ENCODE results near the gene KANK2. TPM values are rescaled to one million over a fixed set of nuclear protein-coding genes. Genes with fewer than 3 reads are reported as not detected.

The KANK2 gene
- total and polyA plus RNA-seq, 2 of the 13 experiments (the other 11 are each of a cell fraction or from before 2014, with no cell fraction given), result 5.7 to 12.9 TPM

DNA sequence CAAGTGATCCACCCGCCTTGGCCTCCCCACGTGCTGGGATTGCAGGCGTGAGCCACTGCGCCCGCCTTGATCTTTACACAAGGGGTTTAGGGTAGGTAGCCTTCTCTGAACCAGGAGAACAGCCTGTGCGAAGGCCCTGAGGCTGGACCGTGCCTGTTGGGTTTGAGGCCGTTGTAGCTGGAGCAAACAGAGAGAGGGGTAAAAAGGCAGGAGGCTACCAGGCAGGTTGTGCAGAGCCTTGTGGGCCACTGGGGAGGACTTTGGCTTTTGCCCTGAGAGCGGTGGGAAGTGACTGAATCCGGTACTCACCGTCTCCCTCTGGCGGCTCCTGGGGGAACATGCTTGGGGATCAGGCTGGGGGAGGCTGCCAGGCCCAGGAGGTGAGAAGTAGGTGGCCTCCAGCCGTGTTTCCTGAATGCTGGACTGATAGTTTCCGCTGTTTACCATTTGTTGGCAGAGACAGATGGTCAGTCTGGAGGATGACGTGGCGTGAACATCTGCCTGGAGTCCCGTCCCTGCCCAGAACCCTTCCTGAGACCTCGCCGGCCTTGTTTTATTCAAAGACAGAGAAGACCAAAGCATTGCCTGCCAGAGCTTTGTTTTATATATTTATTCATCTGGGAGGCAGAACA is 66.4 kb downstream of the KANK2 start (continued):
- TF ChIP-seq, protein P1, sequence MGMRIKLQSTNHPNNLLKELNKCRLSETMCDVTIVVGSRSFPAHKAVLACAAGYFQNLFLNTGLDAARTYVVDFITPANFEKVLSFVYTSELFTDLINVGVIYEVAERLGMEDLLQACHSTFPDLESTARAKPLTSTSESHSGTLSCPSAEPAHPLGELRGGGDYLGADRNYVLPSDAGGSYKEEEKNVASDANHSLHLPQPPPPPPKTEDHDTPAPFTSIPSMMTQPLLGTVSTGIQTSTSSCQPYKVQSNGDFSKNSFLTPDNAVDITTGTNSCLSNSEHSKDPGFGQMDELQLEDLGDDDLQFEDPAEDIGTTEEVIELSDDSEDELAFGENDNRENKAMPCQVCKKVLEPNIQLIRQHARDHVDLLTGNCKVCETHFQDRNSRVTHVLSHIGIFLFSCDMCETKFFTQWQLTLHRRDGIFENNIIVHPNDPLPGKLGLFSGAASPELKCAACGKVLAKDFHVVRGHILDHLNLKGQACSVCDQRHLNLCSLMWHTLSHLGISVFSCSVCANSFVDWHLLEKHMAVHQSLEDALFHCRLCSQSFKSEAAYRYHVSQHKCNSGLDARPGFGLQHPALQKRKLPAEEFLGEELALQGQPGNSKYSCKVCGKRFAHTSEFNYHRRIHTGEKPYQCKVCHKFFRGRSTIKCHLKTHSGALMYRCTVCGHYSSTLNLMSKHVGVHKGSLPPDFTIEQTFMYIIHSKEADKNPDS (CRISPR knock-in tag; IDR thresholded peaks at IDR 0.05), result no peak
- TF ChIP-seq, protein P2, sequence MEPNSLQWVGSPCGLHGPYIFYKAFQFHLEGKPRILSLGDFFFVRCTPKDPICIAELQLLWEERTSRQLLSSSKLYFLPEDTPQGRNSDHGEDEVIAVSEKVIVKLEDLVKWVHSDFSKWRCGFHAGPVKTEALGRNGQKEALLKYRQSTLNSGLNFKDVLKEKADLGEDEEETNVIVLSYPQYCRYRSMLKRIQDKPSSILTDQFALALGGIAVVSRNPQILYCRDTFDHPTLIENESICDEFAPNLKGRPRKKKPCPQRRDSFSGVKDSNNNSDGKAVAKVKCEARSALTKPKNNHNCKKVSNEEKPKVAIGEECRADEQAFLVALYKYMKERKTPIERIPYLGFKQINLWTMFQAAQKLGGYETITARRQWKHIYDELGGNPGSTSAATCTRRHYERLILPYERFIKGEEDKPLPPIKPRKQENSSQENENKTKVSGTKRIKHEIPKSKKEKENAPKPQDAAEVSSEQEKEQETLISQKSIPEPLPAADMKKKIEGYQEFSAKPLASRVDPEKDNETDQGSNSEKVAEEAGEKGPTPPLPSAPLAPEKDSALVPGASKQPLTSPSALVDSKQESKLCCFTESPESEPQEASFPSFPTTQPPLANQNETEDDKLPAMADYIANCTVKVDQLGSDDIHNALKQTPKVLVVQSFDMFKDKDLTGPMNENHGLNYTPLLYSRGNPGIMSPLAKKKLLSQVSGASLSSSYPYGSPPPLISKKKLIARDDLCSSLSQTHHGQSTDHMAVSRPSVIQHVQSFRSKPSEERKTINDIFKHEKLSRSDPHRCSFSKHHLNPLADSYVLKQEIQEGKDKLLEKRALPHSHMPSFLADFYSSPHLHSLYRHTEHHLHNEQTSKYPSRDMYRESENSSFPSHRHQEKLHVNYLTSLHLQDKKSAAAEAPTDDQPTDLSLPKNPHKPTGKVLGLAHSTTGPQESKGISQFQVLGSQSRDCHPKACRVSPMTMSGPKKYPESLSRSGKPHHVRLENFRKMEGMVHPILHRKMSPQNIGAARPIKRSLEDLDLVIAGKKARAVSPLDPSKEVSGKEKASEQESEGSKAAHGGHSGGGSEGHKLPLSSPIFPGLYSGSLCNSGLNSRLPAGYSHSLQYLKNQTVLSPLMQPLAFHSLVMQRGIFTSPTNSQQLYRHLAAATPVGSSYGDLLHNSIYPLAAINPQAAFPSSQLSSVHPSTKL (CRISPR knock-in tag; IDR thresholded peaks at IDR 0.05), result peak; percentile 32
- TF ChIP-seq, protein P3, sequence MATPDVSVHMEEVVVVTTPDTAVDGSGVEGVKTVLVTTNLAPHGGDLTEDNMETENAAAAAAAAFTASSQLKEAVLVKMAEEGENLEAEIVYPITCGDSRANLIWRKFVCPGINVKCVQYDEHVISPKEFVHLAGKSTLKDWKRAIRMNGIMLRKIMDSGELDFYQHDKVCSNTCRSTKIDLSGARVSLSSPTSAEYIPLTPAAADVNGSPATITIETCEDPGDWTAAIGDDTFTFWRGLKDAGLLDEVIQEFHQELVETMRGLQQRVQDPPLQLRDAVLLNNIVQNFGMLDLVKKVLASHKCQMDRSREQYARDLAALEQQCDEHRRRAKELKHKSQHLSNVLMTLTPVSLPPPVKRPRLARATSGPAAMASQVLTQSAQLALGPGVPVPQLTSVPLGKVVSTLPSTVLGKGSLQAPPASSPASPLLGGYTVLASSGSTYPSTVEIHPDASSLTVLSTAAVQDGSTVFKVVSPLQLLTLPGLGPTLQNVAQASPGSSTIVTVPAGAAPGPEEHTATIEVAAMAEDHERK (CRISPR knock-in tag; IDR thresholded peaks at IDR 0.05; ENCODE audit: low read depth), result no peak
- TF ChIP-seq NKX3-1 (CRISPR knock-in tag; IDR thresholded peaks at IDR 0.05), result no peak
- TF ChIP-seq, protein P4, sequence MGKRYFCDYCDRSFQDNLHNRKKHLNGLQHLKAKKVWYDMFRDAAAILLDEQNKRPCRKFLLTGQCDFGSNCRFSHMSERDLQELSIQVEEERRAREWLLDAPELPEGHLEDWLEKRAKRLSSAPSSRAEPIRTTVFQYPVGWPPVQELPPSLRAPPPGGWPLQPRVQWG (CRISPR knock-in tag; IDR thresholded peaks at IDR 0.05; ENCODE audit: borderline replicate concordance, low read depth), result no peak
- TF ChIP-seq HNRNPUL1 (IDR thresholded peaks at IDR 0.05; ENCODE audit: low read depth, low read length), result no peak
- TF ChIP-seq PRMT3 (CRISPR knock-in tag; IDR thresholded peaks at IDR 0.05; ENCODE audit: borderline replicate concordance, low read depth), result no peak
- no peak for TF ChIP-seq ZNF652 (CRISPR knock-in tag; IDR thresholded peaks at IDR 0.05; ENCODE audit: borderline replicate concordance, low read depth)
- no peak for TF ChIP-seq FOXP1 (IDR thresholded peaks at IDR 0.05)
- TF ChIP-seq FOXP1 (CRISPR knock-in tag; IDR thresholded peaks at IDR 0.05), result no peak
- no peak for TF ChIP-seq RBFOX2 (IDR thresholded peaks at IDR 0.05; ENCODE audit: low read depth, low read length)
- TF ChIP-seq, protein P5, sequence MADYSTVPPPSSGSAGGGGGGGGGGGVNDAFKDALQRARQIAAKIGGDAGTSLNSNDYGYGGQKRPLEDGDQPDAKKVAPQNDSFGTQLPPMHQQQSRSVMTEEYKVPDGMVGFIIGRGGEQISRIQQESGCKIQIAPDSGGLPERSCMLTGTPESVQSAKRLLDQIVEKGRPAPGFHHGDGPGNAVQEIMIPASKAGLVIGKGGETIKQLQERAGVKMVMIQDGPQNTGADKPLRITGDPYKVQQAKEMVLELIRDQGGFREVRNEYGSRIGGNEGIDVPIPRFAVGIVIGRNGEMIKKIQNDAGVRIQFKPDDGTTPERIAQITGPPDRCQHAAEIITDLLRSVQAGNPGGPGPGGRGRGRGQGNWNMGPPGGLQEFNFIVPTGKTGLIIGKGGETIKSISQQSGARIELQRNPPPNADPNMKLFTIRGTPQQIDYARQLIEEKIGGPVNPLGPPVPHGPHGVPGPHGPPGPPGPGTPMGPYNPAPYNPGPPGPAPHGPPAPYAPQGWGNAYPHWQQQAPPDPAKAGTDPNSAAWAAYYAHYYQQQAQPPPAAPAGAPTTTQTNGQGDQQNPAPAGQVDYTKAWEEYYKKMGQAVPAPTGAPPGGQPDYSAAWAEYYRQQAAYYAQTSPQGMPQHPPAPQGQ (CRISPR knock-in tag; IDR thresholded peaks at IDR 0.05; ENCODE audit: borderline replicate concordance), result no peak
- no peak for TF ChIP-seq SMARCE1 (IDR thresholded peaks at IDR 0.05; ENCODE audit: borderline replicate concordance)
- TF ChIP-seq ZFP90 (CRISPR knock-in tag; IDR thresholded peaks at IDR 0.05; ENCODE audit: borderline replicate concordance), result no peak
- TF ChIP-seq ZNF101 (CRISPR knock-in tag; IDR thresholded peaks at IDR 0.05; ENCODE audit: borderline replicate concordance, low read depth), result no peak
- no peak for TF ChIP-seq HNRNPK (IDR thresholded peaks at IDR 0.05; ENCODE audit: low read depth, low read length, poor library complexity, severe bottlenecking)
- TF ChIP-seq ZNF790 (CRISPR knock-in tag; IDR thresholded peaks at IDR 0.05; ENCODE audit: borderline replicate concordance), result no peak
- TF ChIP-seq ZNF230 (CRISPR knock-in tag; IDR thresholded peaks at IDR 0.05), result peak; percentile 60; the same call in 1 of the 2 replicates
- 0 out of 2 replicates have a peak, but pooled peaks have one; percentile 36 for TF ChIP-seq ZNF501 (CRISPR knock-in tag; IDR thresholded peaks at IDR 0.05)
- 0 out of 2 replicates have a peak, but pooled peaks have one; percentile 51 for TF ChIP-seq ZNF607 (CRISPR knock-in tag; IDR thresholded peaks at IDR 0.05; ENCODE audit: borderline replicate concordance)

Data from HepG2 (cell line).